ENCODE data around the gene CPEB2.

The CPEB2 gene

GRCh38 chr4:15001248-15001868 lies 923 bp upstream of the CPEB2 start:
- DNase-seq (ENCODE audit: low read depth) = peak; percentile 96
- H3K36me3 ChIP-seq (ENCODE audit: control insufficient read depth, insufficient read depth, low read length, severe bottlenecking) = no peaks in the 10 kb centered on the region
- H3K27me3 ChIP-seq (replicated peaks; ENCODE audit: control insufficient read depth, insufficient read depth, low read length) = no peaks in the 10 kb centered on the region
- peaks cover 3% of the 10 kb centered on the region for H3K9me3 ChIP-seq (ENCODE audit: control insufficient read depth, low read length)
- peaks cover 15% of the 10 kb centered on the region for H3K4me1 ChIP-seq (ENCODE audit: control insufficient read depth, insufficient read depth, low read length)
- peak overlapping the region; percentile 98 for H3K4me3 ChIP-seq (ENCODE audit: low read length)
- peak overlapping the region; percentile 100 for H3K9ac ChIP-seq (ENCODE audit: low read length)

- Histone ChIP-seq H3K4me3 (ENCODE audit: low read length) (peak overlapping the region; percentile 98), H3K4me1 (ENCODE audit: control insufficient read depth, insufficient read depth, low read length) (peaks cover 27% of the 10 kb centered on the region), H3K9me3 (ENCODE audit: control insufficient read depth, low read length) (no peaks in the 10 kb centered on the region), H3K36me3 (ENCODE audit: control insufficient read depth, insufficient read depth, low read length, severe bottlenecking) (peaks cover 7% of the 10 kb centered on the region), H3K9ac (ENCODE audit: low read length) (peak overlapping the region; percentile 100), H3K27me3 (replicated peaks; ENCODE audit: control insufficient read depth, insufficient read depth, low read length) (no peaks in the 10 kb centered on the region)
- DNase-seq (ENCODE audit: low read depth) = peak; percentile 84
Measured at GRCh38 chr4:15002659-15003400, 549 bp downstream of the CPEB2 start.

- Histone ChIP-seq H3K9ac (ENCODE audit: low read length) (peak overlapping the region; percentile 100), H3K4me3 (ENCODE audit: low read length) (peak overlapping the region; percentile 98), H3K9me3 (ENCODE audit: control insufficient read depth, low read length) (no peaks in the 10 kb centered on the region), H3K27me3 (replicated peaks; ENCODE audit: control insufficient read depth, insufficient read depth, low read length) (no peaks in the 10 kb centered on the region), H3K36me3 (ENCODE audit: control insufficient read depth, insufficient read depth, low read length, severe bottlenecking) (peaks cover 13% of the 10 kb centered on the region), H3K4me1 (ENCODE audit: control insufficient read depth, insufficient read depth, low read length) (peaks cover 30% of the 10 kb centered on the region)
- peak; percentile 71 for DNase-seq (ENCODE audit: low read depth)
Measured at GRCh38 chr4:15003401-15003890, 1.2 kb downstream of the CPEB2 start.

- DNase-seq (ENCODE audit: low read depth) = peak; percentile 52
- Histone ChIP-seq H3K36me3 (ENCODE audit: control insufficient read depth, insufficient read depth, low read length, severe bottlenecking) (peaks cover 20% of the 10 kb centered on the region), H3K27me3 (replicated peaks; ENCODE audit: control insufficient read depth, insufficient read depth, low read length) (no peaks in the 10 kb centered on the region), H3K4me1 (ENCODE audit: control insufficient read depth, insufficient read depth, low read length) (peaks cover 30% of the 10 kb centered on the region), H3K9ac (ENCODE audit: low read length) (peak overlapping the region; percentile 100), H3K4me3 (ENCODE audit: low read length) (peak overlapping the region; percentile 98), H3K9me3 (ENCODE audit: control insufficient read depth, low read length) (no peaks in the 10 kb centered on the region)
Measured at GRCh38 chr4:15003891-15004738, 1.8 kb downstream of the CPEB2 start.

GRCh38 chr4:15004739-15005301 lies 2.5 kb downstream of the CPEB2 start:
- H3K36me3 ChIP-seq (ENCODE audit: control insufficient read depth, insufficient read depth, low read length, severe bottlenecking) = peaks cover 27% of the 10 kb centered on the region
- H3K4me1 ChIP-seq (ENCODE audit: control insufficient read depth, insufficient read depth, low read length) = peaks cover 33% of the 10 kb centered on the region
- peak overlapping the region; percentile 100 for H3K9ac ChIP-seq (ENCODE audit: low read length)
- peak overlapping the region; percentile 98 for H3K4me3 ChIP-seq (ENCODE audit: low read length)
- H3K27me3 ChIP-seq (replicated peaks; ENCODE audit: control insufficient read depth, insufficient read depth, low read length) = no peaks in the 10 kb centered on the region
- H3K9me3 ChIP-seq (ENCODE audit: control insufficient read depth, low read length) = no peaks in the 10 kb centered on the region
- DNase-seq (ENCODE audit: low read depth) = peak; percentile 90

GRCh38 chr4:15005474-15006115 lies 3.3 kb downstream of the CPEB2 start:
- peaks cover 34% of the 10 kb centered on the region for H3K36me3 ChIP-seq (ENCODE audit: control insufficient read depth, insufficient read depth, low read length, severe bottlenecking)
- peak; percentile 30 for DNase-seq (ENCODE audit: low read depth)
- H3K4me1 ChIP-seq (ENCODE audit: control insufficient read depth, insufficient read depth, low read length) = peaks cover 30% of the 10 kb centered on the region
- no peaks in the 10 kb centered on the region for H3K27me3 ChIP-seq (replicated peaks; ENCODE audit: control insufficient read depth, insufficient read depth, low read length)
- peak overlapping the region; percentile 98 for H3K4me3 ChIP-seq (ENCODE audit: low read length)
- H3K9me3 ChIP-seq (ENCODE audit: control insufficient read depth, low read length) = no peaks in the 10 kb centered on the region
- peak overlapping the region; percentile 100 for H3K9ac ChIP-seq (ENCODE audit: low read length)

GRCh38 chr4:15006416-15007024 lies 4.2 kb downstream of the CPEB2 start:
- Histone ChIP-seq H3K9me3 (ENCODE audit: control insufficient read depth, low read length) (no peaks in the 10 kb centered on the region), H3K4me1 (ENCODE audit: control insufficient read depth, insufficient read depth, low read length) (peaks cover 25% of the 10 kb centered on the region), H3K27me3 (replicated peaks; ENCODE audit: control insufficient read depth, insufficient read depth, low read length) (no peaks in the 10 kb centered on the region), H3K4me3 (ENCODE audit: low read length) (peak overlapping the region; percentile 98), H3K36me3 (ENCODE audit: control insufficient read depth, insufficient read depth, low read length, severe bottlenecking) (peaks cover 44% of the 10 kb centered on the region), H3K9ac (ENCODE audit: low read length) (peak overlapping the region; percentile 100)
- DNase-seq (ENCODE audit: low read depth) = peak; percentile 52

GRCh38 chr4:15007201-15007600 lies 4.9 kb downstream of the CPEB2 start:
- H3K9ac ChIP-seq (ENCODE audit: low read length) = peak overlapping the region; percentile 100
- H3K36me3 ChIP-seq (ENCODE audit: control insufficient read depth, insufficient read depth, low read length, severe bottlenecking) = peaks cover 50% of the 10 kb centered on the region
- H3K4me1 ChIP-seq (ENCODE audit: control insufficient read depth, insufficient read depth, low read length) = peaks cover 29% of the 10 kb centered on the region
- no peaks in the 10 kb centered on the region for H3K9me3 ChIP-seq (ENCODE audit: control insufficient read depth, low read length)
- H3K4me3 ChIP-seq (ENCODE audit: low read length) = peak overlapping the region; percentile 98
- DNase-seq (ENCODE audit: low read depth) = no peak
- H3K27me3 ChIP-seq (replicated peaks; ENCODE audit: control insufficient read depth, insufficient read depth, low read length) = no peaks in the 10 kb centered on the region

- Histone ChIP-seq H3K36me3 (ENCODE audit: control insufficient read depth, insufficient read depth, low read length, severe bottlenecking) (peaks cover 74% of the 10 kb centered on the region), H3K27me3 (replicated peaks; ENCODE audit: control insufficient read depth, insufficient read depth, low read length) (no peaks in the 10 kb centered on the region), H3K4me3 (ENCODE audit: low read length) (no peak overlapping the region), H3K9ac (ENCODE audit: low read length) (no peak overlapping the region), H3K4me1 (ENCODE audit: control insufficient read depth, insufficient read depth, low read length) (peaks cover 48% of the 10 kb centered on the region), H3K9me3 (ENCODE audit: control insufficient read depth, low read length) (no peaks in the 10 kb centered on the region)
- DNase-seq (ENCODE audit: low read depth) = no peak
Measured at GRCh38 chr4:15010038-15010585, 7.8 kb downstream of the CPEB2 start.

- no peak overlapping the region for H3K4me3 ChIP-seq (ENCODE audit: low read length)
- no peak for DNase-seq (ENCODE audit: low read depth)
- no peak overlapping the region for H3K9ac ChIP-seq (ENCODE audit: low read length)
- H3K4me1 ChIP-seq (ENCODE audit: control insufficient read depth, insufficient read depth, low read length) = peaks cover 49% of the 10 kb centered on the region
- no peaks in the 10 kb centered on the region for H3K27me3 ChIP-seq (replicated peaks; ENCODE audit: control insufficient read depth, insufficient read depth, low read length)
- H3K36me3 ChIP-seq (ENCODE audit: control insufficient read depth, insufficient read depth, low read length, severe bottlenecking) = peaks cover 84% of the 10 kb centered on the region
- H3K9me3 ChIP-seq (ENCODE audit: control insufficient read depth, low read length) = no peaks in the 10 kb centered on the region
Measured at GRCh38 chr4:15011166-15011565, 8.9 kb downstream of the CPEB2 start.

Measured in adipocyte (in vitro differentiated cells).